Kidney (tissue), 14 donors: ENCODE results near the gene THAP11. TPM values are rescaled to one million over a fixed set of nuclear protein-coding genes. Genes with fewer than 3 reads are reported as not detected.
"Not testable (repeated sequence)": the region's sequence is repeated elsewhere in the genome, so short reads cannot be mapped to it uniquely, and the experiment has no call there.

Experiments
- DNase-seq, 5 donors: peaks; one replicate each; pipeline ENCODE4 v3.0.0-alpha.2; 2013 to 2020
- FAIRE-seq: peaks from 2 replicates; lab custom pipeline; 2012; peaks lifted over from hg19 to GRCh38; lab: Jason Lieb, UNC
- H3K27ac ChIP-seq, 2 donors: one replicate each; pipeline ENCODE4 v1.7.0; 2013; ENCODE audit warnings: low read depth in 2 of 2, low read length in 2 of 2, inconsistent platforms in 1 of 2
- H3K27me3 ChIP-seq: one replicate; pipeline ENCODE4 v1.7.1; 2013; ENCODE audit warnings: low read length, inconsistent platforms; ENCODE audit not compliant: control insufficient read depth, insufficient read depth
- H3K36me3 ChIP-seq, 3 donors: one replicate each; pipeline versions ENCODE4 v1.7.0 to v1.7.1; 2013; ENCODE audit warnings: low read length in 3 of 3, control low read depth in 1 of 3, inconsistent platforms in 1 of 3; ENCODE audit not compliant: insufficient read depth in 3 of 3, control insufficient read depth in 2 of 3
- H3K4me1 ChIP-seq, 3 donors: one replicate each; pipeline versions ENCODE4 v1.7.0 to v1.7.1; 2013; ENCODE audit warnings: low read length in 3 of 3, inconsistent platforms in 1 of 3, low read depth in 1 of 3; ENCODE audit not compliant: control insufficient read depth in 2 of 3, insufficient read depth in 2 of 3
- H3K4me3 ChIP-seq, 3 donors: one replicate each; pipeline versions ENCODE4 v1.7.0 to v1.8.1; 2013; ENCODE audit warnings: low read length in 3 of 3, control low read depth in 1 of 3, inconsistent platforms in 1 of 3
- H3K9ac ChIP-seq, 3 donors: one replicate each; pipeline versions ENCODE4 v1.7.0 to v1.7.1; 2013; ENCODE audit warnings: low read length in 3 of 3, control low read depth in 1 of 3, inconsistent platforms in 1 of 3
- H3K9me3 ChIP-seq, 3 donors: one replicate each; pipeline versions ENCODE4 v1.7.0 to v1.7.1; 2013; ENCODE audit warnings: low read length in 3 of 3, control low read depth in 1 of 3, inconsistent platforms in 1 of 3; ENCODE audit not compliant: control insufficient read depth in 2 of 3, insufficient read depth in 1 of 3
- intact Hi-C: fragments of 100-400 bp; cut with DNase I; formaldehyde crosslinking; loops from one replicate; pipeline ENCODE4 v1.11.1; 2022
- polyA plus RNA-seq: library from polyadenylated mRNA; stranded (reverse); fragments of 350-450 nt; fragmentation: Illumina TruSeq; extraction: RNeasy Lipid Tissue Mini Kit (QIAGEN cat#74804); gene quantifications from one replicate; pipeline ENCODE4 v1.2.3, GENCODE V29; 2014; ENCODE audit warnings: low read depth, low replicate concordance; ENCODE audit not compliant: insufficient read depth
- total RNA-seq: library from RNA; stranded (reverse); fragmentation: NEBNext Ultra II Directional; extraction: Animal tissue kit (Norgen Biotek cat#: 25700); gene quantifications from one replicate; pipeline ENCODE4 v1.2.1, GENCODE V29; 2021
- TF ChIP-seq, protein P1 (sequence below): IDR thresholded peaks from 3 replicates; pipeline ENCODE4 v1.5.1; 2012; ENCODE audit warnings: mild to moderate bottlenecking, moderate library complexity, borderline replicate concordance; ENCODE audit not compliant: insufficient read depth; ENCODE audit errors: extremely low read depth
- donor health status: control.
- donor health status: control.
- donor health status: control.
- donor health status: control.
- donor health status: control.
- donor health status: DM: yes; HTN: yes; CAD: no.
- donor health status: Normal renal cell carcinoma (clear cell type).

THAP11 gene
- total and polyA plus RNA-seq, 2 donors from 2014 or later, result 21.4 to 27.0 TPM

- FAIRE-seq, result no peak
- H3K27ac ChIP-seq, result no peak overlapping the region
- intact Hi-C loops, result no loop called here
These were observed 19.8 kb downstream of the THAP11 start for GRCh38 chr16:67861877-67862276.

GRCh38 chr16:67862623-67863583 is 20.8 kb downstream of the THAP11 start:
- DNase-seq (peak in 1 of 5 donors; percentile 82), FAIRE-seq (no peak)
- H3K9ac ChIP-seq, result peak overlapping the region in 1 of 3 donors; percentile 30
- TF ChIP-seq, protein P1, sequence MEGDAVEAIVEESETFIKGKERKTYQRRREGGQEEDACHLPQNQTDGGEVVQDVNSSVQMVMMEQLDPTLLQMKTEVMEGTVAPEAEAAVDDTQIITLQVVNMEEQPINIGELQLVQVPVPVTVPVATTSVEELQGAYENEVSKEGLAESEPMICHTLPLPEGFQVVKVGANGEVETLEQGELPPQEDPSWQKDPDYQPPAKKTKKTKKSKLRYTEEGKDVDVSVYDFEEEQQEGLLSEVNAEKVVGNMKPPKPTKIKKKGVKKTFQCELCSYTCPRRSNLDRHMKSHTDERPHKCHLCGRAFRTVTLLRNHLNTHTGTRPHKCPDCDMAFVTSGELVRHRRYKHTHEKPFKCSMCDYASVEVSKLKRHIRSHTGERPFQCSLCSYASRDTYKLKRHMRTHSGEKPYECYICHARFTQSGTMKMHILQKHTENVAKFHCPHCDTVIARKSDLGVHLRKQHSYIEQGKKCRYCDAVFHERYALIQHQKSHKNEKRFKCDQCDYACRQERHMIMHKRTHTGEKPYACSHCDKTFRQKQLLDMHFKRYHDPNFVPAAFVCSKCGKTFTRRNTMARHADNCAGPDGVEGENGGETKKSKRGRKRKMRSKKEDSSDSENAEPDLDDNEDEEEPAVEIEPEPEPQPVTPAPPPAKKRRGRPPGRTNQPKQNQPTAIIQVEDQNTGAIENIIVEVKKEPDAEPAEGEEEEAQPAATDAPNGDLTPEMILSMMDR, result no peak
- no peaks in the 10 kb centered on the region for H3K9me3 ChIP-seq
- intact Hi-C loops, result no loop called here
- H3K4me1 ChIP-seq, result peaks cover 0 to 9% (median 6%) of the 10 kb centered on the region in 3 donors
- H3K36me3 ChIP-seq, result peaks cover 2 to 9% (median 6%) of the 10 kb centered on the region in 3 donors
- no peaks in the 10 kb centered on the region for H3K27me3 ChIP-seq
- H3K27ac ChIP-seq, result peak overlapping the region; percentile 55 to 62
- no peak overlapping the region for H3K4me3 ChIP-seq

More at GRCh38 chr16:67861877-67862276, 19.8 kb downstream of the THAP11 start:
- Histone ChIP-seq H3K27me3 (no peaks in the 10 kb centered on the region), H3K4me1 (peaks cover 0 to 19% (median 13%) of the 10 kb centered on the region in 3 donors), H3K4me3 (no peak overlapping the region), H3K36me3 (peaks cover 0 to 9% (median 4%) of the 10 kb centered on the region in 3 donors), H3K9ac (no peak overlapping the region), H3K9me3 (no peaks in the 10 kb centered on the region)
- no peak for DNase-seq
- TF ChIP-seq, protein P1, result no peak

DNA sequence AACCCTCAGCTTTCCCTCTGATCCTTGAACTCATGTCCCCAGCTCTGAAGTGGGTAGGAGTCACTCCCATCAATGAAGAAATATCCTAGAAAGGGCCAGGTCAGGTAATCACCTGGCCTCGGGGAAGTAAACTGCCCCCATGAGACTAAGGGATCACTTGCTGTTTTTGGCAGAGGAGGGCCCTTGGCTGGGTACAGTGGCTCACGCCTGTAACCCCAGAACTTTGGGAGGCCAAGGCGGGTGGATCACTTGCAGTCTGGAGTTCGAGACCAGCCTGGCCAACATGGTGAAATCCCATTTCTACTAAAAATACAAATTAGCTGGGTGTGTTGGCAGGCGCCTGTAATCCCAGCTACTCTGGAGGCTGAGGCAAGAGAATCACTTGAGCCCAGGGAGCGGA is 21.9 kb downstream of the THAP11 start:
- DNase-seq, H3K4me1 ChIP-seq, H3K4me3 ChIP-seq, H3K9ac ChIP-seq, H3K9me3 ChIP-seq, FAIRE-seq, intact Hi-C loops, H3K27me3 ChIP-seq: not testable (repeated sequence)
- peaks cover 2 to 12% (median 6%) of the 10 kb centered on the region in 3 donors for H3K36me3 ChIP-seq
- H3K27ac ChIP-seq, result peak overlapping the region in 1 of 2 donors; percentile 49

DNA sequence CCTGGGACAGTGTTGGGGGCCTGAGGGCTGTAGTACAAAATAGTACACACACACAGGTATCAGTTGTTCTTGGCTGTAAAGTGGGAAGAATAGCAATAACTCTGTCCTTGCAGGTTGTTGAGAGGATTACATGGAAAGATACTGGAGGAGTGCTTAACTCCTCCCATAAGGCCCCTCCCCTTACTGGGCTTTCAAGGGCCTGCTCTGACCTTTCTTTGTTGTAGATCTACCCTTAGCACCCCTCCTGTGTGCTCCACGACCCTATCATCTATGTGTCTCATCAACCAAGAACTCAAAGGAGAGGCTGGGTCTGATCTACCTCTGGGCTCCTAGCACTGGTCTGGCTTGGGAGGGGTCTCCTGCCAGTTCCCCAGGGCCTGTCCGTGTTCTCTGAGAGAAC is 22.5 kb downstream of the THAP11 start:
- no peaks in the 10 kb centered on the region for H3K9me3 ChIP-seq
- H3K4me1 ChIP-seq, result peaks cover 0 to 7% (median 6%) of the 10 kb centered on the region in 3 donors
- DNase-seq, result no peak
- no peaks in the 10 kb centered on the region for H3K27me3 ChIP-seq
- no peak overlapping the region for H3K27ac ChIP-seq
- no peak overlapping the region for H3K9ac ChIP-seq
- FAIRE-seq, result no peak
- TF ChIP-seq, protein P1, result no peak
- H3K36me3 ChIP-seq, result peaks cover 2 to 12% (median 6%) of the 10 kb centered on the region in 3 donors
- intact Hi-C loops, result no loop called here
- H3K4me3 ChIP-seq, result no peak overlapping the region
